HG03469 (cell line): ENCODE measurements around the gene MPZ.
A peak's percentile ranks its signal among the peaks of the same experiment; 100 is the strongest.
"Not testable (repeated sequence)": the region's sequence is repeated elsewhere in the genome, so short reads cannot be mapped to it uniquely, and the experiment has no call there.

Experiments
- ATAC-seq: cut with Tn5 transposase; IDR thresholded peaks from one replicate; pipeline ENCODE4 v1.9.1; 2021; ENCODE audit warnings: mild to moderate bottlenecking, moderate library complexity, moderate number of reproducible peaks; ENCODE audit not compliant: unreplicated experiment

The MPZ gene

DNA sequence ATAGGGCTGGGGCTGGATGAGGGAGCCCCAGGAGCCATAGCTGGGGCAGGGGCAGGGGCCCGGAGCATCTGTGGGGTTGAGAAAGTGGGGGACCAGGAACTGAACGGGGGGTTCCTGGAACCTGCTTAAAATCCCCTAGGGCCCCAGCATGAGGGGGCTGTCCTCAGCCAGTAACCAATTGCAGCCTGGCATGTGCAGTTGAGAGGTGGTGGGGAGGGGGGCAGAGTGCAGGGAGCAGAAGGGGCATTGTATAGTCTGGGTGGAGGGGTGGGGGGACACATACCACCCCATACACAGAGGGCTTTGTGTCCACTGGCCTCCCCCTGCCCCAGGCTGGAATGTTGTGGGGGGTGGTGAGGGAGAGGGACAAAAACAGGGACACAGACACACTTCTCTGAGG lies at the start of gene MPZ:
TSS of gene MPZ (minus strand) at position 101 of the 400 bp plus-strand sequence. CDS start at position 38, 63 bp downstream.
- no peak for ATAC-seq

- ATAC-seq, result no peak
These were observed 49.5 kb upstream of the MPZ start for GRCh38 chr1:161359291-161359690.

- no peak for ATAC-seq
These were observed 47.3 kb upstream of the MPZ start for GRCh38 chr1:161357073-161357472.

- no peak for ATAC-seq
These were observed 41.7 kb upstream of the MPZ start for GRCh38 chr1:161351482-161351881.

GRCh38 chr1:161350671-161351070 lies 40.9 kb upstream of the MPZ start:
- ATAC-seq, result no peak

GRCh38 chr1:161342821-161343220 lies 33.1 kb upstream of the MPZ start:
- no peak for ATAC-seq

DNA sequence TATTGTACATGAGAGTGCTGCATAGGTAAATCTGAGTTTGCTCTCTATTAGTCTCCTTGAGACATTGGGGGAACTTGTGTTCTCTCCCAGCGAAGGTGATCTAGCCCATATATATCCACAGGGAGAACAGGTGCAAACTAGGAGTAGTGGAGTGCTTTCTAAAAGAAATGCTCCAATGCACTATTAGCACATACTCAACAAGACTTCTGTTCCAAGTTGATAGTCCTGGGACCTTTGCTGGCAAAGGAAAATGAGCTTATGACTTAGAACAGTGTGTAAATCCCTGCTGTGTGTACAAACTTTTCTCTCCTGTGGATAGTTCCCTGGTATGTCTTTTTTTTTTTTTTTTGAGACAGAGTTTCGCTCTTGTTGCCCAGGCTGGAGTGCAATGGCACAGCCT lies 32.4 kb upstream of the MPZ start:
- no peak for ATAC-seq

- no peak for ATAC-seq
These were observed 26.0 kb upstream of the MPZ start for GRCh38 chr1:161335796-161336195.

DNA sequence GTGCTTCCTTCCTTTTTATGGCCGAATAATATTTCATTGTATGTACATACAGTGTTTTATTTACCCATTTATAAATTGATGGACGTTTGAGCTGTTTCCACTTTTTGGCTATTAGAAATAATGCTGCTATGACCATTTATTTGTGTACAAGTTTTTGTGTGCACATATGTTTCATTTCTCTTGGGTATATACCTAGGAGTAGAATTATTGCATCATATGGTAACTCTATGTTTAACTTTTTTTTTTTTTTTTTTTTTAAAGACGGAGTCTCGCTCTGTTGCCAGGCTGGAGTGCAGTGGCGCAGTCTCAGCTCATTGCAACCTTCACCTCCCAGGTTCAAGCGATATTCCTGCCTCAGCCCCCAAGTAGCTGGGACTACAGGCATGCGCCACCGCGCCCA lies 23.4 kb upstream of the MPZ start:
- no peak for ATAC-seq

- no peak for ATAC-seq
These were observed 20.6 kb upstream of the MPZ start for GRCh38 chr1:161330346-161330745.

GRCh38 chr1:161324020-161324419 lies 14.3 kb upstream of the MPZ start:
- ATAC-seq, result no peak

DNA sequence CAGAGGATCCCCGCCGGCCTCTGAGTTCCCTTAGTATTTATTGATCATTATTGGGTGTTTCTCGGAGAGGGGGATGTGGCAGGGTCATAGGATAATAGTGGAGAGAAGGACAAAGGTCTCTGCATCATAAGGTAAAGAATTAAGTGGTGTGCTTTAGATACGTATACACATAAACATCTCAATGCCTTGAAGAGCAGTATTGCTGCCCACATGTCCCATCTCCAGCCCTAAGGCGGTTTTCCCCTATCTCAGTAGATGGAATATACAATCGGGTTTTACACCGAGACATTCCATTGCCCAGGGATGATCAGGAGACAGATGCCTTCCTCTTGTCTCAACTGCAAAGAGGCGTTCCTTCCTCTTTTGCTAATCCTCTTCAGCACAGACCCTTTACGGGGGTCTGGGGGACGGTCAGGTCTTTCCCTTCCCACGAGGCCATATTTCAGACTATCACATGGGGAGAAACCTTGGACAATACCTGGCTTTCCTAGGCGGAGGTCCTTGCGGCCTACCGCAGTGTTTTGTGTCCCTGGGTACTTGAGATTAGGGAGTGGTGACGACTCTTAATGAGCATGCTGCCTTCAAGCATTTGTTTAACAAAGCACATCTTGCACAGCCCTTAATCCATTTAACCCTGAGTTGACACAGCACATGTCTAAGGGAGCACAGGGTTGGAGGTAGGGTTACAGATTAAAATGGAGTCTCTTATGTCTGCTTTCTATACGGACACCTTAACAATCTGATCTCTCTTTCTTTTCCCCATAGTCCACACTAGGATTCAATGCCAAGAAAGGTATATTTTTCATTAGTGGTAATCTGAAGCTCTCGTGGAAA lies 6.3 kb upstream of the MPZ start:
- not testable (repeated sequence) for ATAC-seq

- peak; percentile 91 for ATAC-seq
These were observed 4.6 kb upstream of the MPZ start, which contains the start of gene SDHC for GRCh38 chr1:161314201-161314981. Gene SDHC (plus strand): TSS chr1:161314381. CDS start chr1:161314406, 25 bp downstream.

GRCh38 chr1:161313554-161314200 lies 3.9 kb upstream of the MPZ start:
- no peak for ATAC-seq

GRCh38 chr1:161311595-161312181 lies 1.9 kb upstream of the MPZ start:
- ATAC-seq, result no peak

GRCh38 chr1:161307892-161308638 lies 1.7 kb downstream of the MPZ start:
- no peak for ATAC-seq

GRCh38 chr1:161307230-161307768 lies 2.5 kb downstream of the MPZ start:
- no peak for ATAC-seq

GRCh38 chr1:161305867-161306519 lies 3.8 kb downstream of the MPZ start:
- peak; percentile 39 for ATAC-seq
